ENCODE results near the gene TRAF7. TPM values are rescaled to one million over a fixed set of nuclear protein-coding genes. Genes with fewer than 3 reads are reported as not detected.

Gene TRAF7
- polyA plus RNA-seq, 1 donor from 2014 or later, result 30.9 TPM

DNA sequence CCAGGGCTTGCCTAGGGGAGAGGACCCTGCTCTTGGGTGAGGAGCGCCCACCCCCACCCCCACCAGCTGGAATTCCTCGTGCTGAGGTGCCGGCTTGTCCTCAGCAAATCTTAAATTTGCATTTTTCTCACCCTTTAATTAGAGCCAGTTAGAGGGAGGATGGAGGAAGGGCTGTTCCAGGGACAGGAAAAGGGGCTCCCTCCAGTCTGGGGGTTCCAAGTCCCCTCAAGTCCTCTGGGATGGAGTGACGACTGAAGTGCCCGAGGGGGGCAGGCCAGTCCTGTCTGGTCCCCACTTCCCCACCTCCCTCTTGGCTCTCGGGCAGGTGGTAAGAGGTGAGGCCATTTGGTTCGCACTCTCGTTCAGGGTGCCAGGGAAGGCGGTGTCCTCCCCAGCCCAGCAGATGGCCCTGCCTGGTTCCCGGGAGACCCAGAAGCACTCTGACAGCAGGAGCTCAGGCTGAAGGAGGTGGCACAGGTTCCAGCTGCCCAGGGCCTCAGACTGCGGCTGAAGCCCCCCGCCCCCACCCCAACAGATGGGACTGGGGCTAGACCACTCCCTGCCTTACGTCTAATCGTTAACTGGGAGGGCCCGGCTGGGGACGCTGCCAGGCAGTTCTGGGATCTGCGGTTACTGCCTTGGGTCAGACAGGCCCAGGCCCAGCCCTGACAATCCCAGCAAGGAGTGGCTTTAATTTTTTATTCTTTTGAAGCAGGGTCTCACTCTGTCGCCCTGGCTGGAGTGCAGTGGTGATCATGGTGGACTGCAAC lies 5.0 kb upstream of the TRAF7 start:
- Histone ChIP-seq H3K9ac (ENCODE audit: low read length) (no peak overlapping the region), H3K4me2 (ENCODE audit: low read length) (no peak overlapping the region), H4K20me1 (ENCODE audit: insufficient read depth) (peaks cover 11% of the 10 kb centered on the region), H3K36me3 (ENCODE audit: insufficient read depth, low read length) (no peaks in the 10 kb centered on the region), H3K79me2 (replicated peaks; ENCODE audit: insufficient read depth, low read length) (peaks cover 22% of the 10 kb centered on the region), H3K4me3 (ENCODE audit: low read length) (no peak overlapping the region), H3K27ac (ENCODE audit: low read length) (no peak overlapping the region), H2AFZ (ENCODE audit: low read depth, low read length) (no peak overlapping the region), H3K27me3 (ENCODE audit: insufficient read depth, low read depth, low read length) (peaks cover 16% of the 10 kb centered on the region), H3K9me3 (ENCODE audit: low read length) (no peaks in the 10 kb centered on the region), H3K9me2 (ENCODE audit: insufficient read depth, low read length) (no peaks in the 10 kb centered on the region), H3F3A (ENCODE audit: insufficient read depth, low read length, poor library complexity, severe bottlenecking) (no peaks in the 10 kb centered on the region)
- TF ChIP-seq, protein P1, sequence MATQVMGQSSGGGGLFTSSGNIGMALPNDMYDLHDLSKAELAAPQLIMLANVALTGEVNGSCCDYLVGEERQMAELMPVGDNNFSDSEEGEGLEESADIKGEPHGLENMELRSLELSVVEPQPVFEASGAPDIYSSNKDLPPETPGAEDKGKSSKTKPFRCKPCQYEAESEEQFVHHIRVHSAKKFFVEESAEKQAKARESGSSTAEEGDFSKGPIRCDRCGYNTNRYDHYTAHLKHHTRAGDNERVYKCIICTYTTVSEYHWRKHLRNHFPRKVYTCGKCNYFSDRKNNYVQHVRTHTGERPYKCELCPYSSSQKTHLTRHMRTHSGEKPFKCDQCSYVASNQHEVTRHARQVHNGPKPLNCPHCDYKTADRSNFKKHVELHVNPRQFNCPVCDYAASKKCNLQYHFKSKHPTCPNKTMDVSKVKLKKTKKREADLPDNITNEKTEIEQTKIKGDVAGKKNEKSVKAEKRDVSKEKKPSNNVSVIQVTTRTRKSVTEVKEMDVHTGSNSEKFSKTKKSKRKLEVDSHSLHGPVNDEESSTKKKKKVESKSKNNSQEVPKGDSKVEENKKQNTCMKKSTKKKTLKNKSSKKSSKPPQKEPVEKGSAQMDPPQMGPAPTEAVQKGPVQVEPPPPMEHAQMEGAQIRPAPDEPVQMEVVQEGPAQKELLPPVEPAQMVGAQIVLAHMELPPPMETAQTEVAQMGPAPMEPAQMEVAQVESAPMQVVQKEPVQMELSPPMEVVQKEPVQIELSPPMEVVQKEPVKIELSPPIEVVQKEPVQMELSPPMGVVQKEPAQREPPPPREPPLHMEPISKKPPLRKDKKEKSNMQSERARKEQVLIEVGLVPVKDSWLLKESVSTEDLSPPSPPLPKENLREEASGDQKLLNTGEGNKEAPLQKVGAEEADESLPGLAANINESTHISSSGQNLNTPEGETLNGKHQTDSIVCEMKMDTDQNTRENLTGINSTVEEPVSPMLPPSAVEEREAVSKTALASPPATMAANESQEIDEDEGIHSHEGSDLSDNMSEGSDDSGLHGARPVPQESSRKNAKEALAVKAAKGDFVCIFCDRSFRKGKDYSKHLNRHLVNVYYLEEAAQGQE (IDR thresholded peaks at IDR 0.05; ENCODE audit: borderline replicate concordance), result no peak
- TF ChIP-seq SMC3 (conservative IDR thresholded peaks at IDR 0.05; ENCODE audit: poor library complexity) (no peak), MXI1 (conservative IDR thresholded peaks at IDR 0.05; ENCODE audit: poor library complexity, severe bottlenecking) (no peak), RAD21 (conservative IDR thresholded peaks at IDR 0.05) (no peak), EP300 (conservative IDR thresholded peaks at IDR 0.05; ENCODE audit: poor library complexity, severe bottlenecking) (no peak), POLR2AphosphoS5 (IDR thresholded peaks at IDR 0.05) (no peak), EZH2 (IDR thresholded peaks at IDR 0.05; ENCODE audit: borderline replicate concordance, insufficient read depth, low read length, poor library complexity, severe bottlenecking) (no peak), TAF1 (IDR thresholded peaks at IDR 0.05; ENCODE audit: low read depth) (no peak)
- TF ChIP-seq, protein P2, sequence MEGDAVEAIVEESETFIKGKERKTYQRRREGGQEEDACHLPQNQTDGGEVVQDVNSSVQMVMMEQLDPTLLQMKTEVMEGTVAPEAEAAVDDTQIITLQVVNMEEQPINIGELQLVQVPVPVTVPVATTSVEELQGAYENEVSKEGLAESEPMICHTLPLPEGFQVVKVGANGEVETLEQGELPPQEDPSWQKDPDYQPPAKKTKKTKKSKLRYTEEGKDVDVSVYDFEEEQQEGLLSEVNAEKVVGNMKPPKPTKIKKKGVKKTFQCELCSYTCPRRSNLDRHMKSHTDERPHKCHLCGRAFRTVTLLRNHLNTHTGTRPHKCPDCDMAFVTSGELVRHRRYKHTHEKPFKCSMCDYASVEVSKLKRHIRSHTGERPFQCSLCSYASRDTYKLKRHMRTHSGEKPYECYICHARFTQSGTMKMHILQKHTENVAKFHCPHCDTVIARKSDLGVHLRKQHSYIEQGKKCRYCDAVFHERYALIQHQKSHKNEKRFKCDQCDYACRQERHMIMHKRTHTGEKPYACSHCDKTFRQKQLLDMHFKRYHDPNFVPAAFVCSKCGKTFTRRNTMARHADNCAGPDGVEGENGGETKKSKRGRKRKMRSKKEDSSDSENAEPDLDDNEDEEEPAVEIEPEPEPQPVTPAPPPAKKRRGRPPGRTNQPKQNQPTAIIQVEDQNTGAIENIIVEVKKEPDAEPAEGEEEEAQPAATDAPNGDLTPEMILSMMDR (IDR thresholded peaks at IDR 0.05; ENCODE audit: poor library complexity, severe bottlenecking), result no peak

DNA sequence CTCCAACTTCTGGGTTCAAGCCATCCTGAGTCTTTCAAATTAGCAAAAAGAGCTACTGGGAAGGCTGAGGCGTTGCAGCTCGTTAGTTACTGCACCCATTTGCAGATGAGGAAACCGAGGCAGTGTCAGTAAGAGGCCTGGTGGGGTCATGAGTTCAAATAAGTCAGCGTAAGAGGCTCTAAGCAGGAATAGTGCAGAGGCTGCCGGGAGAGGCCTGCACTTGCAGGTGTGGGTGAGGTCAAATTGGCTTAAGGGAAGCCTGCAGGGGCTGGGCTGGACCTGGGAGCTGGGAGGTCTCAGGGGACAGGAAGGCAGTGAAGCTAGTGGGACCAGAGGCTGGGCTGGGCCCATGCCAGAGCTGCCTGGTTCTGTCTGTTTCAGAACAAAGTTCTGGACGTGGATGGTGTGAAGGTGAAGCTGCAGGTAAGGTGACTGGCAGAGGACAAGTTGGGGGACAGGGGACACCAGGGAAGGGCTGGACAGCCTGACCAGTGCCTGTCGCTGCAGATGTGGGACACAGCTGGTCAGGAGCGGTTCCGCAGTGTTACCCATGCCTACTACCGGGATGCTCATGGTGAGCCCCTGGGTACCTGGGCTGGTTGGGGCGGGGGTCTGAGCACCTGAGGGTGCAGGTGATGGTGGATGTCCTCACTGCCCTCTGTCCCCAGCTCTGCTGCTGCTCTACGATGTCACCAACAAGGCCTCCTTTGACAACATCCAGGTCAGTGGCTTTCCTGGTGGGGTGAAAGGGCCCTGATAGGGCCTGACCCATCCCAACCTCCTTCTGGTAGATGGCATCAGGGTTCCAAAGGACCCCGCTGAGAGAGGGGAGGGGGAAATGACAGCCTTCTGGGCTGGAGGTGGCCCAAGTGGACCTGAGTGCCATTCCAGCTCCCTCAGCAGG lies 4.1 kb upstream of the TRAF7 start:
- Histone ChIP-seq H3K36me3 (ENCODE audit: insufficient read depth, low read length) (no peaks in the 10 kb centered on the region), H3K4me2 (ENCODE audit: low read length) (no peak overlapping the region), H3K27ac (ENCODE audit: low read length) (no peak overlapping the region), H3K9me2 (ENCODE audit: insufficient read depth, low read length) (no peaks in the 10 kb centered on the region), H3K79me2 (replicated peaks; ENCODE audit: insufficient read depth, low read length) (peaks cover 26% of the 10 kb centered on the region), H3K4me3 (ENCODE audit: low read length) (no peak overlapping the region), H3K9ac (ENCODE audit: low read length) (no peak overlapping the region), H3K9me3 (ENCODE audit: low read length) (no peaks in the 10 kb centered on the region), H3F3A (ENCODE audit: insufficient read depth, low read length, poor library complexity, severe bottlenecking) (no peaks in the 10 kb centered on the region), H2AFZ (ENCODE audit: low read depth, low read length) (no peak overlapping the region), H4K20me1 (ENCODE audit: insufficient read depth) (peaks cover 11% of the 10 kb centered on the region), H3K27me3 (ENCODE audit: insufficient read depth, low read depth, low read length) (peaks cover 16% of the 10 kb centered on the region)
- TF ChIP-seq, protein P1 (IDR thresholded peaks at IDR 0.05; ENCODE audit: borderline replicate concordance), result no peak
- TF ChIP-seq MXI1 (conservative IDR thresholded peaks at IDR 0.05; ENCODE audit: poor library complexity, severe bottlenecking) (no peak), EP300 (conservative IDR thresholded peaks at IDR 0.05; ENCODE audit: poor library complexity, severe bottlenecking) (no peak), RAD21 (conservative IDR thresholded peaks at IDR 0.05) (no peak), TAF1 (IDR thresholded peaks at IDR 0.05; ENCODE audit: low read depth) (no peak), POLR2AphosphoS5 (IDR thresholded peaks at IDR 0.05) (no peak), SMC3 (conservative IDR thresholded peaks at IDR 0.05; ENCODE audit: poor library complexity) (no peak), EZH2 (IDR thresholded peaks at IDR 0.05; ENCODE audit: borderline replicate concordance, insufficient read depth, low read length, poor library complexity, severe bottlenecking) (no peak)
- TF ChIP-seq, protein P2 (IDR thresholded peaks at IDR 0.05; ENCODE audit: poor library complexity, severe bottlenecking), result no peak
